ENCODE measurements around the gene SUSD3.

SUSD3 gene

DNA sequence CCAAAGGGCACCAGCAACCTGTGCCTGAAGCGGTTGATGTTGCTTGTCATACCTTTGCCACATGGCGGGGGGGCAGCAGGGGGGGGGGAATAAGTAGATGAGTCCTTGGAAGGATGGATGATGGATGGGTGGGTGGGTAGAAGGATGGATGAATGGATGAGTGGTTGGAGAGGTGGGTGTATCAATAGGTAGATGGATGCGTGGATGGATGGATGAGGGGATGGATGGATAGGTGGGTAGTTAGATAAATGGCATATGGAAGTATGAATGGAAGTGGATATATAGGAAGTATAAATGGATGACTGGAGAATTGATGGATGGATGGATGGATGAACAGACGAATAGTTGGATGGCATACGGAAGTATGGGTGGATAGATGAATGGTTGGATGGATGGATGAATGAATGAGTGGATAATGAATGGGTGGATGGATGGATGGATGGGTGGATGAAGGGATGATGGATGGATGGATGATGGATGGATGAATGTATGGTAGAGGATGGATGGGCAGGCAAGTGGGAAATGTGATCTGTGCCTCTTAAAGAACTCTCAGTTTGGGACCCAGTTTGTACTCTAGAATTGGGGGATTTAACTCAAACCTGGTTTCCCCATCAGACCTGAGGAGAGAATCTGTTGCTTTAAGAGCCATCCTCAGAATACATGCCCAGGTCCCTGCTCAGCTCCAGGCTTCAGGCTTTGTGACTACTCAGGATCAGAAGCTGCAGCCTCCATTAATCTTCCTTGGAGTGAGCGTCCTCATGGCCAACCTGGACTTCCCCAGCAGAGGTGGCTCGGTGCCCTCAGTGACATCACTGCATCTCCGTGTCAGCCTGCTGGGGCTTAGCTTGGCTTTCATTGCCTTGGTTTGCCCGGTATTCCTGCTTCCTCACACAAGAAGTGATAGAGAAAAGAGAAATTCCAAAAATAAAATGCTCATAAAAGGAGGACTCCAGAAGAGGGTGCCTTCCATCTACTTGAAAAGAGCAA is 27.6 kb upstream of the SUSD3 start:
- no peak for DNase-seq (ENCODE audit: low read depth)

DNA sequence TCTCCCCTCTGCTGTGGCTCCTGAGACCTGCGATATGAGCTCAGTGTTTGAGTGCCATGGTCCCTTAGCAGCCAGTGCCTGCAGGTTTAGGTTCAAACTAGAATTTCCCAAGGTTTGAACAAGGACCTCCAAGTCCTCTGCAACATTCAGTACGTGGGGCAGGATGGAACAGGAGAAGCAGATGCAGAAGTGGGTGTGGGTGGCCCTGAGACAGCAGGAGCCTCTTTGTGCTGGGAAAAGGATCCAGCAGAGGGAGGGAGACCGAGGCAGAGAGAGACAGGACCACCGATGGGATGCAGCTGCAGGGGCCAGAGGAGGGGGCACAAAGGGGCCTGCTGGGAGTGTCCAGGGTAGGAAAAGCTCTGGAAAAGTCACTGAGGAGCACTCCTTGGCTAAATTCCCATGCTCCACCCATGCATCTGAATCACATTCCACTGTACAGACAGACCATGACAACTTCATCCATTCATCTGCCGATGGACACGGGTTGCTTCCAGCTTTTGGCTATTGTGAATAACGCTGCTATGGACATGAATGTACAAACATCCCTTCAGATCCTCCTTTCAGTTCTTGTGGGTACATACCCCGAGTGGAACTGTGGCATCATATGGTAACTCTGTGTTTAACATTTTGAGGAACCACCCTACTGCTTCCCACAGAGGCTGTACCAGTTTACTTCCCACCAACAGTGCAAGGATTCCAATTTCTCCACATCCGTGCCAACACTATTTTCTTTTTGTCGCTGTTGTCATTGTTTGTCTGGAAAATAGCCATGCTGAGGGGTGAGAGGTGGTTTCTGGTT is 26.7 kb upstream of the SUSD3 start:
- no peak for DNase-seq (ENCODE audit: low read depth)

- DNase-seq (ENCODE audit: low read depth), result no peak
Measured at GRCh38 chr9:93032545-93032944, 26.0 kb upstream of the SUSD3 start.

DNA sequence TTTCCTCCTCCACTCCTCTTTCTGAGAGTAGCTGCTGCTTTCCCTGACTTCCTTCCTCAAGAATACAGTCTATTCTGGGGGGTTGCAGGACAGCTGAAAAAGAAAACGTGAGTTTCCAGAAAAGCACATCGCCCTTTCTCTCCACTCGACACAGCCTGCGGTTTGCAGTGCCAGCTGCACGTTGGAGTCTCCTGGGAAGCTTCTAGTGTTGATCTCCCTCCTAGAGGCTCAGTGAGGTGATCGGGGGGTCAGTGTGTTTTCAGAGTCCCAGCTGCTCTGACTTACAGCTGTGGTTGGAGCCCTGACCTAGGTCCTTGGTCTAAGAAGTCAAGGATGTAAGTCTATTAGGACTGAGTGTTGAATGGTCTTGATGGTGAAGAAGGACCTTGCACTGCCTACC is 25.0 kb upstream of the SUSD3 start:
- no peak for DNase-seq (ENCODE audit: low read depth)

DNA sequence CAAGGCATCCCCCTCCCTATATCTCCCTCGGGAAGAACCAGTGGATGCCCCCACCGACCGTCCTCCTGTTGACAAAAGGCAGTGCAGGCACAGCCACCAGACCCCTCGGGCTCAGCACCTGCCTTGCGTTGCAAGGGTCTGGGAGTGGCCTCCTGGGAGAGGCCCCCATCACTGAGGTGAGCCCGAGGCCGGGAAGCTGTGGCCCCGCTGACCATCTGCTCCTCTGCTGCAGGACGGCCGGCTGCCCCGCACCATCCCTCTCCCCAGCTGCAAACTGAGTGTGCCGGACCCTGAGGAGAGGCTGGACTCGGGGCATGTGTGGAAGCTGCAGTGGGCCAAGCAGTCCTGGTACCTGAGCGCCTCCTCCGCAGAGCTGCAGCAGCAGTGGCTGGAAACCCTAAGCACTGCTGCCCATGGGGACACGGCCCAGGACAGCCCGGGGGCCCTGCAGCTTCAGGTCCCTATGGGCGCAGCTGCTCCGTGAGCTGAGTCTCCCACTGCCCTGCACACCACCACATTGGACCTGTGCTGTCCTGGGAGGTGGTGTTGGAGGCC is 23.3 kb upstream of the SUSD3 start:
- no peak for DNase-seq (ENCODE audit: low read depth)

DNA sequence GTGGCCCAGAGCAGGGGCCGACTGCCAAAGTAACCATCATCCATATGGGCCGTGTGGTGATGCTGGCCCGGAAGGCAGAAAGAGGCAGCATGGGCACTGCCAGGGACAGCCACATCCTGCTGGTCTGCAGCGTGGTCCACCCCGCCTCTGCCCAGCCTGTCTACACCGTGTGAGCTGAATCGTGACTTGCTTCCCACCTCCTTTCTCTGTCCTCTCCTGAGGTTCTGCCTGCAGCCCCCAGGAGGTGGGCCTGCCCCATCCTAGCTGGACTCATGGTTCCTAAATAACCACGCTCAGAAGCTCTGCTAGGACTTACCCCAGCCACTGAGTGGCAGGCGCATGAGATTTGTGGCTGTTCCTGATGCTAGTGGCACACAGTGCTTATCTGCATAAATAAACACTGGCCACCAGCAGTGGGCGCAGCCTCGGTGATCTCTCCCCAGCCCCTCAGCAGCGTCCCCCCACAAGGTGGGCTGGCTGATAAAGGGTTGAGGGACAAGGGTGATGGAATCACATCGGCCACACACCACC is 22.6 kb upstream of the SUSD3 start:
- no peak for DNase-seq (ENCODE audit: low read depth)

DNA sequence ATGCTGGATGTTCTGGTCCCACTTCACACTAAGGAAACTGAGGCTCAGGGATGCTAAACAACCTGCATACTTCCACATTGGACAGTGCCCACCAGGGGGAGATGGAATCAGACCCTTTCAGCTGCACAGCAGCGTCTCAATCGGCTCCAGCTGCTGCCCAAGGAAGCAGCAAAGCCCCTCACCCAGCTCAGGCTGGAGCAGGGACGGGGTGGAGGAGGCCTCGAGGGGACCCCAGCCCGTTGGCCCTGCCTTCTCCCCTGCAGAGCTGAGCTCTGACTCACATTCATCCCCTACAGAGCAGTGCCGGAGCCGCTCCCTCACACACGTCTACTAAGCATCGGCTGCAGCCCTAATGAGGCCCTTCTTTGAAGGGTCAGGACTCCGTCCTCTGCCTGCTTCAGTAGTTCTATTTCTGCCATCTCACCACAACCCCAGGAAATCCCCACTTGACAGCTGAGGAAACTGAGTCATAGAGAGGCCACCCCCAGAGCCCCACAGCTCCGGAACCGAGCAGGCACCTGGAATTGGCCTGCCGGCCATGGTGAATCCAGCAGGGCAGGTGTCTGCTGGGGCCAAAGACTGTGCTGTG is 21.5 kb upstream of the SUSD3 start:
- no peak for DNase-seq (ENCODE audit: low read depth)

DNA sequence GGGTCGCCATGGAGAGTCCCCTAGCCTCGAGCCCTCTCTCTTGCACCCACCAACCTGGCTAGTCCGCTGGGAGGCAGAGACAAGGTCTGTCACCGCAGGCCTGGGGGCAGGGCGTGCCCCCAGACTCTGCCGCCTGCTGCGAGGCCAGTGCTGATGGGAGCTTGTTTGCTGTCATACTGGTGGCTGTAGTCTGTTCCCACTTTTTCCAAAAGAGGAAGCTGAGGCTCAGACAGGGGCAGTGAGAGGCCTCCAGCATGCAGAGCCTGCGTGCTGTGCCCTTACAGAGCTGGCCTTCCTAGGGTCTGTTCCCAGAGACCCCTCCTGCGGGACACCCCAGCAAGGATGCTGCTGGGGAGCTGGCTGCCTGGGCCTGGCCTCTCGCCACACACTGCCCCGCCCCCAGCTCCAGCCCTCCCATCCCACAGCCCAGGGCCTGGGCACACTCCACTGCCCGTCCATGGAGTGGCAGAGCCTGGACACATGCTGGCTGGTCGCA is 21.0 kb upstream of the SUSD3 start:
- DNase-seq (ENCODE audit: low read depth), result no peak

DNA sequence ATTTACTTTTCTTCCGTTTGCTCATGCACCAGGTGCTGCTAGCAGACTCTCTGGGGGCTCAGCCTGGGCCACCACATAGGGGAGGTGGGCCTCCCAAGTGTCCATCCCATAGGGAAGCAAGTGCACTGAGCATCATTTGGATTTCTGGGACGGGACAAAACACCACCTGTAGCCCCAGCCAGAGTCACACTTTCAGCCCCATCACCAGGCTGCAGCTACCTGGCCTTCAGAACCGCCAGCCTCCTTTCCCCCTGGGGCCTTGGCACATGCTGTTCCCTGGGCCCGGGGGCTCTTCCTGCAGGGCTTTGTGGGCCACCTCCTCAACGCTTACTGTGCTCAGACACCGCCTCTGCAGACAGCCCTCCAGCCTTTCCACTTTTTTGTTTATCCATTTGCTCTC is 19.6 kb upstream of the SUSD3 start:
- no peak for DNase-seq (ENCODE audit: low read depth)

- no peak for DNase-seq (ENCODE audit: low read depth)
Measured at GRCh38 chr9:93039456-93039855, 19.0 kb upstream of the SUSD3 start.

DNA sequence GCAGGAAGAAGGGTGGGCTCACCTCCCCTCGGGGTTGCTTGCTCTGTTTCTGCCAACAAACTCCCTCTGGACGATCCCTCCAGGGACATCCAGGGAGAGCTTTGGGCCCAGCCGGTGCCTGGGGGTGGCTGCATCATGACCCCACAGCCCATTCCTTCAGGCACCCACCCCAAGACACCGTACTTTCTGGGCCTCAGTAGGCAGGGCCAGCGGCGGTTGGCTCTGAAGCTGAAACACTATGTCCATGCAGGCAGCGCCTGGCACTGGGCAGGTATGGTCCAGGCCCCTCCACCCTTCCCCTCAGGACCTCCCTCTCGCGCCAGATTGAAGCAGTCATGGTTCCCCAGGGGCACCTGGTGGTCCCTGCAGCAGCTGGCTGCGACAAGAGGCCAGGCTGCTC is 18.5 kb upstream of the SUSD3 start:
- DNase-seq (ENCODE audit: low read depth), result no peak

- no peak for DNase-seq (ENCODE audit: low read depth)
Measured at GRCh38 chr9:93040409-93040808, 18.1 kb upstream of the SUSD3 start.

GRCh38 chr9:93041108-93041802 is 17.2 kb upstream of the SUSD3 start:
- peak; percentile 20 for DNase-seq (ENCODE audit: low read depth)

GRCh38 chr9:93043122-93043521 is 15.4 kb upstream of the SUSD3 start:
- no peak for DNase-seq (ENCODE audit: low read depth)

DNA sequence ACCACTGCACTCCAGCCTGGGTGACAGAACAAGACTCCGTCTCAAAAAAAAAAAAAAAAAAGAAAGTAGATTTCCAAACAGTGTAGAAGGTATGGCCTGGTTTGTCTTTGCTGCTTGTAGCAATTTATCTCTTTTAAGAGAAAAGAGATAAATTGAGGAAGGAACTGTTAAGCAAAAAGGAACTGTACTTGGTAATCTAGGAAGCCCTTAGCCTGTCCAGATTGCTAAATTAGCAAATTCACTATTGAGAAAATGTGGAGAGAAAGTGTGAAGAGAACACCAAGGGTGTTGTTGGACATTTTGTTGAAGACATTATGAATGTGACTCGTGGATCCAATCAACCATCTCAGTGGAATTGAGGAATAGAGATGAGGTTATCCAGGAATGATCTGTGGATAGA is 13.0 kb upstream of the SUSD3 start:
- no peak for DNase-seq (ENCODE audit: low read depth)

GRCh38 chr9:93048566-93049448 is 9.7 kb upstream of the SUSD3 start:
- no peak for DNase-seq (ENCODE audit: low read depth)

GRCh38 chr9:93049491-93049890 is 9.0 kb upstream of the SUSD3 start:
- DNase-seq (ENCODE audit: low read depth), result no peak

DNA sequence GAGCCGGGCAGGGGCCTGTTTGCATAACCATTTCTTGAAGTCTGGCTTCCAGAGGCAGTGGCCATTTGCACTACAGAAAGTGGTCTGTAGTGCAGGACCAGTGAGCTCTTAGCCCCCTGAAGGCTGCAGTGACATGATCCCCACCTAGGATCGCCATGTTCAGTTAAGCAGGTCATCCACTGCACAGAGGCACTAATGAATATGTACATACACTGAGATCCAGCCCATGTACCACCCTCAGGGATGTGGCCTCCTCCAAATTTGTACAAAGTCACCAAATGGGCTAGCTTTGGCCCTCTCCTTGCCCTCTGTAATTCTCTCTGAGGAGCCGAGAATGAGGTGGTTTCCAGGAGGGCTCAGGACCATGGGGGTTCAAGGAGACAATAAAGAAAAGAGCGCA is 8.3 kb upstream of the SUSD3 start:
- DNase-seq (ENCODE audit: low read depth), result no peak

GRCh38 chr9:93051680-93052089 is 6.8 kb upstream of the SUSD3 start:
- no peak for DNase-seq (ENCODE audit: low read depth)

GRCh38 chr9:93052791-93053540 is 5.5 kb upstream of the SUSD3 start:
- no peak for DNase-seq (ENCODE audit: low read depth)

All from ELR (cell line).